Measurements from ENCODE around the gene GAB3.
"Not testable (repeated sequence)": the region's sequence is repeated elsewhere in the genome, so short reads cannot be mapped to it uniquely, and the experiment has no call there.

The GAB3 gene

DNA sequence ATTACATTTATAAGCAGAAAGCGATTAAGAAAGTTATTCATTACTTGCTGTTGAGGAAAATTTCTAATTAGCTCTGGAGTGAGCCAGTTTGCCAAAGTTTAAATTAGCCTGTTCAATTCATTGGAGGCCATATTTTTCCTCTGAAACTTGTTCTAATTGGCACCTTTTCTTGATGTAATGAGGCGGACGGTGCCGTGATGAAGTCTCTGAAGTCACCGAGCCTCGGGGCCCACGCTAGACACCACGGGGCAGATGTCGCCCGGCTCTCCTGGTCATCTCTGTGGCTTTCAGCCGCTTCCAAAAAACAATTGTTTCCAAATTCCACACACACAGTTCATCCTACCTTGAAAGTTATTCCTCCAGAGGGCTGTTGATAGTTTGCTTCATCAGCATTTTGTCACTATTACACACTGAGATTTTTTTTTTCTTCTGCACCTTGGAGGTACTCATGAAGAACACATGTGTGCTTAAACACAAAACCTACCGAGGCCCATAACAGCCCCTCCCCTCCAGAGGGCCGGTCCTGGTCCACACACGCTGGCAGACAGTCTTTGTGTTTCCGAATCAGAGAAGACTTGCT lies 93.6 kb downstream of the GAB3 start:
- DNase-seq (ENCODE audit: low spot score), result no peak

DNA sequence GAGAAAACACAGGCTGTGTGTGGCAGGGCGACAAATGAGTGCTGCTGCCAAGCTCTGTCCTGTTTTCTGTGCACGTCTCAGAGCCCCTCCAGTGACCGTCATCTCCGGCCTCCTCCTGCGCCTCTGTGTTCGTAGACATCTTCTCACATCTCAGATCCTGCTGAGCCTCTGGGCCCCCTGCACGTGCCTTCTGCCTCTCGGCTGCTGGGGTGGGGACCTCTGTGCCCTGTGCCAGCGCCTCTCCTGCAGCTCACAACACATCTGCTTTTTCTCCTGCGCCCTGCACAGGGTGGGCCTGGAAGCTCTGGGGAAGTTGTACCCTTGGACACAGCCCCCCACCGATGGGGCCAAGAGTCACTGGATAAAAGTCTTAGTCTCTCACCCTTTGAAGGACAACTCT lies 95.1 kb downstream of the GAB3 start:
- no peak for DNase-seq (ENCODE audit: low spot score)

DNA sequence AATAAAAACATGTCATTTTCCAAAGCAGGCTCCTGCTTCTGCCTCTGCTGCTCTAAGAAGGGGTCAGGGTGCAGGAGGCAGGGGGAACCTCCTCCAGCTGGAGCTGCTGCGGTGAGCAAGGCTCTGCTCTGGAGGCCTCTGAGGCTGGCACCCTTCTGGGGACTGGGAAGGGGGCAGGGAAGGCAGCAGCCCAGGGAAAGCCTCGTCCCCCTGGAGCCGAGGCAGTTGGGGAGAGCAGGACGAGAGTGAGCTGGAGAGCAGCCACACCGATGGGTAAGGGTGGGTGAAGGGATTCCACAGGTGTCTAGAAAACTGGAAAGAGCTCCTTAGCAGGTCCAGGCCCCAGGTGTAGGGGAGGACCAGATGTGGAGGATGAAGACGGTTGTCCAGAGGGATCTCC lies 95.5 kb downstream of the GAB3 start:
- DNase-seq (ENCODE audit: low spot score), result no peak

DNA sequence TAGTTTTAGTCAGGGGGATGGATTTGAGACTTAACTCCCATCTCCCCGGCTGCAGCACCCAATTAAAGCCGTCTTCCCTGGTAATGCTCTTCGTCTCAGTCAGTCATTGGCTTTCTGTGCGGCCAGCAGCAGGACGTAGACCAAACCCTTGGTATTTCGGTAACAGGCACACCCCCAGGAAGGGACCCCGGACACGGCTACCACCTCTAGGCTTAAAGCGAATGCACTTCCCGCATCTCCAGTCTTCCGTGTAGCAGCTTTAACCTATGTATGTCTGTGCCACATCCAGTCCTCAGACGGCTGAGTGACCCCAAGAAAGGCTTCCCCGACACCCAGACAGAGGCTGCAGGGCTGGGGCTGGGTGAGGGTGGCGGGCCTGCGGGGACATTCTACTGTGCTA lies 96.0 kb downstream of the GAB3 start:
- DNase-seq (ENCODE audit: low spot score), result no peak

DNA sequence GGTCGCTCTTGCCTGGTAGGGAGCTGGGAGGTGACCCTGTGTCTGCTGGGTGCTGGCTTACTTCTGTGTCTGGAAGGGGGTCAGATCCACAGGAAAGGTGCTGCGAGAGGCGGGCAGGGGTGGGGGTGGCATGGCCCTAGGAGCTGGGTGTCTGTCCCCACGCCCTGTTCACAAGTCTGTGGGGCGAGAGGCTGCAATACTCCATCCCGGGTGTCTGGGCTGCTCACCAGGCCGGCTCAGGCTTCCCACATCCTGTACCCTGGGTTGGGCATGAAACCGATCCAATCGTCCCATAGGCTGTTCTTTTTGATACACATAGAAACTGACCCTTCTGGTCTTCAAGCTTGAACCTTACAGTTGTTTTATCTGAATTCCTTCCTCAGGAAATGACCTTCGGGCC lies 96.5 kb downstream of the GAB3 start:
- DNase-seq (ENCODE audit: low spot score), result no peak

DNA sequence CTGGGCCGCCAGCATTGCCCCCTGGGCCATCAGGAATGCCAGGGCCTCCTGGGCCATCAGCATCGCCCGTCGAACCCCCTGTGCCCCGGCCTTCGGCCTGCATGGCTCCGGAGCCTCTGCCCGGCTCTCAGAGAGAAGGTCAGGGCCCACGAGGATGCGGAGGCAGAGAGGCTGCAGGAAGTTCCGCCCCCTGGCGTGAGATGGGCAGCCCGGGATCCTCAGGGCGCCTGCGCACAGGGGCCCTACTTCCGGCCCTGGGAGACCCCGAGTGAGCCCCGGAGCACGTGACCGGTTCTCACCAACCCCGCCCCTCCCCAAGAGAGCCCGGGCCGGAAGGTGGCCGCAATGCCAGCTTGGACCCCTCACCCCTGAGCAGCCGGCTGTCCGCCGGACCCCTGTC lies 97.5 kb downstream of the GAB3 start, which contains the start of gene CTAG2:
Gene CTAG2, minus strand, starts transcription at position 167 of the 400 bp plus-strand sequence. Its CDS starts 64 bp downstream, at position 103.
- DNase-seq (ENCODE audit: low spot score), result not testable (repeated sequence)

DNA sequence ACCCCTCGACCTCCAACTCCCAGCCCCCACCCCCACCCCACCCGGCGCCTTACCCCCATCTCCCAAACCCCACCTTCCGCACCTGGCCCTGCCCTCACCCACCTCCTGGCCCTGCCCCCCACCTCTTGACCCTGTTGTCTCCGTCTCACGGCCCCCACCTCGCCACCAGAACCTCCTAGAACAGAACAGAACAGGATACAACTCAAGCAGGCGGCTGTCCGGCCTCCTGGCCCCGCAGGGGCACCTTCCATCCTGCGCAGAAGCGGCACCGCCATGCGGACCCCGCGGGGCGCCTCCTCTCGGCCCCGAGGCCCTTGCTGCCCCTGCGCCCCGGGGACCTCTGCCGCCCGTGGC lies 97.9 kb downstream of the GAB3 start:
- DNase-seq (ENCODE audit: low spot score), result no peak

DNA sequence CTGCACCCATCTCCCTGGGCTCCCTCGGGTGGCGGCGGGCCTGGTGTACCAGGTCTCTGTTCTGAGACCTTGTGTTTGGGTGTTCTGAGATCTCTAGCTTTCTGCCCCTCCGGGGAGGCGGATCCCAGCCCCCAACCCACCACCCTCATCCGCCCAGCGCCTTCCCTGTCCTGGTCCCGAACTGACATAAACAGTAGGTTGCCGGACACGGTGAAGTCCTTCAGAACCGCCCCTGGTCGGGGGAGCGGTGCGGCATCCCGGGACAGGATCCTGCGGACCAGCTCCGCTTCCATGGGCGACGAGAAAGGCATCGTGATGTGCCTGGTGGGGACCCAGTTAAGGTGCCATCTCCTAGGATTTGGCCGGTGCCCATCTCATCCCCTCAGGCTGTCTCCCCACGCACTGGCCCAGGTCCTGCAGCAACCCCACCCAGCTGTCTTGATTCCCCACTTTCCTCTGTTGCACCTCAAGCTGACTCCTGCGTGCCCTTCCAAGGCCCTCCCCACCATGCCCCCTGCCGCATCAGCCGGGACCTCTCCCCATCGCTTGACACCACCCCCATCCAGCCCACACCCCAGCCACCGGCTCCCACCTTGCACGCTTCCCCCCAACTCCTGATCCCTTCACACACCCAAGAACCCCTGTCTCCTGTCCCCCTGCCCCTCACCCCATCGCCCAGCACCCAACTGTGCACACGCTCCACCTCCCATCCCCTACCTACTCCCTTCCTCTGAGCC lies 98.4 kb downstream of the GAB3 start:
- DNase-seq (ENCODE audit: low spot score), result no peak

DNA sequence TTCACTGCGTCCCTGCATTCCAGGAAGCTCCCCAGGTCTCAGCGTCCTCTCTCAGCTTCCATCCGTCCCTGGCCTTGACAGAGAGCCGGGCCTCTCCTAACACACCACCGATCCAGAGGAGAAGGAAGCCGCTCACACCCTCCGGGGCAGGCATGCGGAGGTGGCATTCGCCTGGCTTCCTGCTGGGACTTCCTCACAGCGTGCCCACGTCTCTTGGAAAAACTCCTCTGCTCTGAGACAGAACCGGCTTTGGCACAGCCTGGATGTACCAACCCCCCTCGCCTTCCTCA lies 100.7 kb downstream of the GAB3 start:
- DNase-seq (ENCODE audit: low spot score), result no peak

DNA sequence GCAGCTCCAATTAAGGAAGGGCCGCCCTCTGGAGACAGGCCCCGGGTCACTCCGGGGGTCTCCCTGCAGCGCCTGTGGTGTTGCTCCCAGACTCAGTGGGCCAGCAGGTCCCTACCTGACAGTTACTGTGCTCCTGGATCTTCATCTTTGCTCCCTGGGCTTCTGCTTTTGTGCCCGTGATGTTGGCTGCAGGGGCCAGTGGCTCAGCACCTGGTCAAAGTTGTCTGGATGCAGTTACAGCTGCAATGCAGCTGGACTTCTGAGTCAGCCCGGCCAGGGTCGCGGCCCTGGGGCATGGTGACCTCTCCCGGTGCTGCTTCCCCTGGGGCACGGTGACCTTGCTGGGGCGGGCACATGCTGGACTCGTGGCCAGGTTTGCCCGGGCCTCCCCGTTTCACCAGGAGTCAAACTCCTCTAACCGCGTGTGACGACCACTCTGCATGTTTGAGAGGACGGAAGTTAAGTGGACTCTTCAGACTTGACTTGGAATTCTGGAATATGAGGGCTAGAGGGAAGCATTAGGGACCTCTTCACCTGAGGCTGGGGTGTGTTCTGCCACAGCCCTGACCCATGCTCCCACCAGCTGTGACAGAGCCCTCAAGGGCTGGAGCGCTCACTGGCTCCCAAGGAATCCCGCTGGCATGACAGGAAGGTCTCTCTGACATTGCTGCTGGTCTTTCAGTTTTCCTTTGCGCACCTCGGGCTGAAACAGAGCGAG lies 101.2 kb downstream of the GAB3 start:
- DNase-seq (ENCODE audit: low spot score), result no peak

DNA sequence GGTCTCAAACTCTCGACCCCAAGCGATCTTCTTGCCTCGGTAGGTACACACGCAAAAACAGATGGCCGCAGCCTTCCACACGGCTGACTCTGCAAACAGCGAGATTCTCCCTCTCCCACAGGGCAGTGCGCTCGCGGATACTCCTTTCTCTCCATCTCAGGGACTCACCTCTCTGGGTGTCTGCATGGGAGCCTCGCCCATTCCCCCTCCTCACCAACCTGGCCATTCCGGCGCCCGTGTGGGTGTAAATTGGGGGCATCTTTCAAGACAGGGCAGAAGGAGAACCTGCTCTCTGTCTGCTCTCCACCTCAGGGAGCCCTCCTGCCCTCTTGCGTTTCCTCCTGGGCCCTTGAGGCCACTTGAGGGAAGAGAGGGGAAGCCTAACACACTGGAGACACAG lies 101.9 kb downstream of the GAB3 start:
- DNase-seq (ENCODE audit: low spot score), result peak; percentile 8

DNA sequence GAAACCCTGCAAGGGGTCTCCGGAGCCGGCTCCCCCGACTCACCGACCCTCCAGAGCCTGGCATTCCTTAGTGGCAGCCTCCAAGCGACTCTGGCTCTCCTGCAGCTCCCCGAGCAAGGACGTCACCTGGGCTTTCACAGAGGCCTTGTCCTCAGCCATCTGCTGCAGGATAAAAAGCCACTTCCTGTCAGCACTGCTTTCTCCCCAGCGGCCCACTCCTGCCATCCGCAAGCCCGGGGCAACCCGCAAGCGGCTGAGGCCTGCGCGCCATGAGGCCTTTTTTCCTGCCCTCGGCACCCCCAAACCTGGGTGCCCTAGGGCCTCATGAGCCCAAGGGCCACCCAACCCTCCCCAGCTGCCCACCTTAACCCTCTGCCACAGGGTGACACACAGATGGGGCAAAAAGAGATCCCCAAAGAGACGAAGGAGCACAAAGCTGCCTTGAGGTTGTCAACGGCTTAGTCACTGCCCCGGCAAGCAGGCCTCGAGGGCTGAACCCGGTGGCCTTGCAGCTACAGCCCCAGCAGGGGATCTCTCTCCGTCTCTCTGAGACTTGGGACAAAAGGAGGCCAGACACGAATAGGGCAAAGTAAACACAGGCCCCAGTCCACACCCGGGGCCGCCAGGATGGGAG lies 105.0 kb downstream of the GAB3 start:
- not testable (repeated sequence) for DNase-seq (ENCODE audit: low spot score)

DNA sequence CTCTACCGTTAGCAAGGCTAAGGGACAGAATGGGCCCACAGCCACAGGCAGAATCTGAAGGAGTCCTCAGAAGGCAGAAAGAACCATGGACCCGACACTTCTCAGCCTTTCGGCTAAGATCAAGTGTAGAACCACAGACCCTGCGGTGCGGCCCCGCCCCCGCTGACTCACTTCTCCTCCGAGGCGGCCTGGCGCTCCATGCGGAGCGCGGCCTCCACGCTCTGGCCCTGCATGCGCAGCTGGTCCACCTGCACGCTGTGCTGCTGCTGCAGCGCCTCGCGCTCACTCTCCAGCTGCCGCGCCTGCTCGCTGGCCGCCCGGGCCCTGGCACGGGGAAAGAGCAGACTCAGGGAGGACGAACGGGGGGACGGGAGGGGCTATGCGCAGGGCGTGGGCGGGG lies 107.2 kb downstream of the GAB3 start:
- DNase-seq (ENCODE audit: low spot score), result not testable (repeated sequence)

DNA sequence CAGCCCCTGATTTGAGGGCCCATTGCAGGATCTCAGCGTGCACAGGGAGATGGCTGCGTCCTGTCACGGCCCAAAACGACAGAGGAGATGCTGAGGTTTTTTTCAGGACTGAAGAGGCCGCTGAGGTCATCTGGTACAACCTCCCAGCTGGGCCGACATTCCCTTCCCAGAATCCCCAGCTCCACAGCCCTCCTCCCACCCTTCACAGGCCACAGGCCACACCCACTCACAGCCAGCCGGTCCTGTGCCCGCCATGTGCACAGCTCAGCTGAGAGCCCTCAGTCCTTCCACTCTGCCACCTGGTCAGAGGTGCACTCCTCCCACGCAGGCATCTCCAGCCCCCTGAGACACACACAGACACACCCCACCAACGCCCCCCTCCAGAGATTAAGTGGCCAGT lies 109.1 kb downstream of the GAB3 start:
- DNase-seq (ENCODE audit: low spot score), result not testable (repeated sequence)

DNA sequence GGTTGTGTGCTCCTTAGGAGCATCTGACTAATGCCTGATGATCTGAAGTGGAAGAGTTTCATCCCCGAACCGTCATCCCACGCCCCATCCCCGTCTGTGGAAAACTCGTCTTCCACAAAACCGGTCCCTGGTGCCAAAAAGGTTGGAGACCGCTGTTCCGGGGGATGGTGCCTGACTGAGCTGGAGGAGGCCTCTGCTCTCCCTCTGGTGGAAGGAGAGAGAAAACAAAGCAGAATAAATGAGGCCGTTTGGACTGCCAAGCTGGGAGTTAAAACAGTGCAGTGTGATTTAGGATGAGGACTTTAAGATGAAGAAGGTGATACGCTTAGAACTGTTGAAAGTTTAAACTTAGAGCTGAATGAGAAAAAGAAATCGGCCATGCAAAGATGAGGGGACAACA lies 117.2 kb downstream of the GAB3 start:
- DNase-seq (ENCODE audit: low spot score), result not testable (repeated sequence)

DNA sequence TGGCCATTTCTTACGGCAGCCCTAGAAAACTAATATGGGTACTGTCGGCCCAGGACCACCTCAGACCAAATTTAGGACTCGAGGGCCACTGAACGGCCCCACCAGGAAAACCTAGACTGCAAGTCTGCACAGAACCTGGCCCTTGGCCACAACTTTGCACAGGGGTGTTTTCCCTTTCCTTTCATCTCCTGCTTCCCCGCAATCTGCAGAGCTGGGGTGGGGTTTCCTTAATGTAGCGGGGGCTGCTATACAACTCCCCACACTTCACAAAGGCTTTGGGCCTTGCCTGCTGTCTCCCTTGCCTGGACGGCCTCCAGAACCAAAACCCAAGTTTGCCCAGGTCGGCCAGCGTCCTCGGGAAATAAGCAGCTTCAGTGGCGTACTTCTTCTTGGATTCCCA lies 119.9 kb downstream of the GAB3 start:
- DNase-seq (ENCODE audit: low spot score), result not testable (repeated sequence)

DNA sequence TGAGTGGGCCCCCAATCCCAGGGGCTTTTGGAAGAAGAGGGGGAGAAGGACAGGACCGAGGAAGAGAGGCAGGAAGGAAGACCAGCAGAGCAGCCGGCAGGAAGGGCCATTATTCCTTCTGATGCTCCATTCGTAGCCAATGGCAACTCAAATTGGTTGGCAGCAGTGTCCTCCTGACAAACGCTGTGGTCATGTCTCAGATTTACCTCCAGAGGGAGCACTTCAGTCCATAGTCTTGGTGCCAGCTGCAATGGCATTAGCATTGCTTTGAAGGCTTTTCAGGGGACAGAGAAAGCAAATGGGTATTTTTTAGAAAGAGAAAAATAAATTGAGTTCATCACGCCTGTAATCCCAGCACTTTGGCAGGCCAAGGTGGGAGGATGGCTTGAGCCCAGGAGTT lies 121.9 kb downstream of the GAB3 start:
- not testable (repeated sequence) for DNase-seq (ENCODE audit: low spot score)

Small RNA genes within 50 kb of the gene (small RNA-seq; reads per million reads assigned to genes)
- gene SNORA36A, result 0 reads per million in 2 experiments
